WTC11 (cell line): ENCODE results near the gene SKAP2. TPM values are rescaled to one million over a fixed set of nuclear protein-coding genes. Genes with fewer than 3 reads are reported as not detected.

Source experiments
- ATAC-seq: fragments of 200-7000 bp; cut with Tn5 transposase; 2 replicates; pipeline ENCODE4 v1.10.0; 2021; ENCODE audit warnings: mild to moderate bottlenecking, moderate library complexity
- CTCF ChIA-PET: fragments of 300-600 bp; sonication (Branson Sonifier 250); formaldehyde crosslinking; loops from one replicate; lab custom pipeline; 2021; ENCODE audit warnings: antibody characterized with exemption; lab: Charles Lee
- POLR2A ChIA-PET: fragments of 350-600 bp; sonication (Branson Sonifier 250); formaldehyde crosslinking; loops from one replicate; lab custom pipeline; 2021; ENCODE audit warnings: antibody characterized with exemption; lab: Charles Lee
- DNase-seq: peaks from one replicate; pipeline ENCODE4 v3.0.0; 2021; ENCODE audit warnings: low spot score
- H3K27ac Mint-ChIP-seq: 2 replicates; pipeline ENCODE4 v1.8.0; 2021; ENCODE audit warnings: mixed read lengths
- H3K27me3 Mint-ChIP-seq: 2 replicates; pipeline ENCODE4 v1.8.0; 2021; ENCODE audit warnings: low read depth, mild to moderate bottlenecking, moderate library complexity, mixed read lengths
- H3K36me3 Mint-ChIP-seq: 2 replicates; pipeline ENCODE4 v1.8.0; 2021; ENCODE audit warnings: mixed read lengths
- H3K4me1 Mint-ChIP-seq: 2 replicates; pipeline ENCODE4 v1.8.0; 2022; ENCODE audit warnings: mixed read lengths
- H3K4me3 Mint-ChIP-seq: 2 replicates; pipeline ENCODE4 v1.8.0; 2021; ENCODE audit warnings: mild to moderate bottlenecking, moderate library complexity, mixed read lengths
- H3K9me3 Mint-ChIP-seq: 2 replicates; pipeline ENCODE4 v1.8.0; 2021; ENCODE audit warnings: mixed read lengths
- ATF1 ChIP-seq: sonication (generic); formaldehyde crosslinking; IDR thresholded peaks from 2 replicates; pipeline ENCODE4 v1.8.1; 2023; ENCODE audit warnings: mild to moderate bottlenecking, moderate library complexity, missing genetic modification reagents
- CREB1 ChIP-seq: sonication (generic); formaldehyde crosslinking; IDR thresholded peaks from 2 replicates; pipeline ENCODE4 v1.8.0; 2023; ENCODE audit warnings: mild to moderate bottlenecking, missing genetic modification reagents
- CREM ChIP-seq: sonication (generic); formaldehyde crosslinking; IDR thresholded peaks from 2 replicates; pipeline ENCODE4 v1.8.1; 2022; ENCODE audit warnings: mild to moderate bottlenecking, missing genetic modification reagents, moderate library complexity
- ELF4 ChIP-seq: sonication (generic); formaldehyde crosslinking; IDR thresholded peaks from 2 replicates; pipeline ENCODE4 v1.8.1; 2022; ENCODE audit warnings: low read depth, mild to moderate bottlenecking, moderate library complexity, missing genetic modification reagents
- GRHL2 ChIP-seq: fragments of 250-450 bp; sonication (Bioruptor Pico); IDR thresholded peaks from 2 replicates; pipeline ENCODE4 v1.8.0; 2022; ENCODE audit warnings: mild to moderate bottlenecking, moderate library complexity; ENCODE audit not compliant: insufficient replicate concordance, severe bottlenecking
- GTF2I ChIP-seq: fragments of 250-450 bp; sonication (Bioruptor Pico); conservative IDR thresholded peaks from 2 replicates; pipeline ENCODE4 v1.4.0; 2021; ENCODE audit warnings: mild to moderate bottlenecking
- NFATC4 ChIP-seq: fragments of 250-450 bp; sonication (Bioruptor Pico); IDR thresholded peaks from 2 replicates; pipeline ENCODE4 v1.9.0; 2021; ENCODE audit warnings: mild to moderate bottlenecking
- NFE2L1 ChIP-seq: sonication (generic); formaldehyde crosslinking; IDR thresholded peaks from 2 replicates; pipeline ENCODE4 v1.8.1; 2023; ENCODE audit warnings: missing genetic modification reagents
- NR2C2 ChIP-seq: sonication (generic); formaldehyde crosslinking; IDR thresholded peaks from 2 replicates; pipeline ENCODE4 v1.8.0; 2022; ENCODE audit warnings: mild to moderate bottlenecking, missing genetic modification reagents
- RORB ChIP-seq: fragments of 250-450 bp; sonication (Bioruptor Pico); IDR thresholded peaks from 2 replicates; pipeline ENCODE4 v1.9.0; 2021; ENCODE audit warnings: mild to moderate bottlenecking
- SP1 ChIP-seq: sonication (generic); formaldehyde crosslinking; conservative IDR thresholded peaks from 2 replicates; pipeline ENCODE4 v1.8.1; 2022; ENCODE audit warnings: missing genetic modification reagents
- TCF7 ChIP-seq: sonication (generic); formaldehyde crosslinking; IDR thresholded peaks from 2 replicates; pipeline ENCODE4 v1.8.0; 2022; ENCODE audit warnings: mild to moderate bottlenecking, low read depth, missing genetic modification reagents, moderate library complexity
- TEAD1 ChIP-seq: sonication (generic); formaldehyde crosslinking; IDR thresholded peaks from 2 replicates; pipeline ENCODE4 v1.8.0; 2022; ENCODE audit warnings: mild to moderate bottlenecking, missing genetic modification reagents
- USF2 ChIP-seq: sonication (generic); formaldehyde crosslinking; IDR thresholded peaks from 2 replicates; pipeline ENCODE4 v1.8.1; 2023; ENCODE audit warnings: mild to moderate bottlenecking, missing genetic modification reagents, moderate library complexity
- ZBTB21 ChIP-seq: sonication (generic); formaldehyde crosslinking; IDR thresholded peaks from 2 replicates; pipeline ENCODE4 v1.8.1; 2023; ENCODE audit warnings: mild to moderate bottlenecking, missing genetic modification reagents, borderline replicate concordance
- ZNF219 ChIP-seq: sonication (generic); formaldehyde crosslinking; IDR thresholded peaks from 2 replicates; pipeline ENCODE4 v1.8.0; 2023; ENCODE audit warnings: missing genetic modification reagents, mild to moderate bottlenecking, borderline replicate concordance
- ZNF263 ChIP-seq: sonication (generic); formaldehyde crosslinking; IDR thresholded peaks from 2 replicates; pipeline ENCODE4 v1.8.1; 2022; ENCODE audit warnings: low read depth, mild to moderate bottlenecking, moderate library complexity, missing genetic modification reagents
- ZNF425 ChIP-seq: fragments of 250-450 bp; sonication (Bioruptor Pico); conservative IDR thresholded peaks from 2 replicates; pipeline ENCODE4 v1.9.0; 2021; ENCODE audit warnings: mild to moderate bottlenecking
- ZNF512 ChIP-seq: sonication (generic); formaldehyde crosslinking; IDR thresholded peaks from 2 replicates; pipeline ENCODE4 v1.8.1; 2022; ENCODE audit warnings: missing genetic modification reagents, borderline replicate concordance
- total RNA-seq: library from RNA; stranded (reverse); gene quantifications from 3 replicates; pipeline ENCODE4 v1.2.3, GENCODE V29; 2021
- TF ChIP-seq, protein P1 (sequence below): sonication (generic); formaldehyde crosslinking; IDR thresholded peaks from 2 replicates; pipeline ENCODE4 v1.8.1; 2023; ENCODE audit warnings: mild to moderate bottlenecking, missing genetic modification reagents
- TF ChIP-seq, protein P2 (sequence below): sonication (generic); formaldehyde crosslinking; IDR thresholded peaks from 2 replicates; pipeline ENCODE4 v1.8.1; 2023; ENCODE audit warnings: mild to moderate bottlenecking, missing genetic modification reagents, borderline replicate concordance
- TF ChIP-seq, protein P3 (sequence below): sonication (generic); formaldehyde crosslinking; IDR thresholded peaks from 2 replicates; pipeline ENCODE4 v1.8.0; 2022; ENCODE audit warnings: mild to moderate bottlenecking, missing genetic modification reagents
- TF ChIP-seq, protein P4 (sequence below): sonication (generic); formaldehyde crosslinking; IDR thresholded peaks from 2 replicates; pipeline ENCODE4 v1.8.1; 2022; ENCODE audit warnings: mild to moderate bottlenecking, missing genetic modification reagents, moderate library complexity, borderline replicate concordance
- TF ChIP-seq, protein P5 (sequence below): sonication (generic); formaldehyde crosslinking; IDR thresholded peaks from 2 replicates; pipeline ENCODE4 v1.8.1; 2022; ENCODE audit warnings: mild to moderate bottlenecking, moderate library complexity, missing genetic modification reagents

The SKAP2 gene
- total RNA-seq, 1 experiment from 2014 or later, result 2.5 TPM

GRCh38 chr7:26639695-26640094 lies 224.7 kb downstream of the SKAP2 start (continued):
- TF ChIP-seq TCF7 (CRISPR knock-in tag) (no peak), ZNF219 (CRISPR knock-in tag) (no peak), CREB1 (no peak)
- TF ChIP-seq, protein P1, sequence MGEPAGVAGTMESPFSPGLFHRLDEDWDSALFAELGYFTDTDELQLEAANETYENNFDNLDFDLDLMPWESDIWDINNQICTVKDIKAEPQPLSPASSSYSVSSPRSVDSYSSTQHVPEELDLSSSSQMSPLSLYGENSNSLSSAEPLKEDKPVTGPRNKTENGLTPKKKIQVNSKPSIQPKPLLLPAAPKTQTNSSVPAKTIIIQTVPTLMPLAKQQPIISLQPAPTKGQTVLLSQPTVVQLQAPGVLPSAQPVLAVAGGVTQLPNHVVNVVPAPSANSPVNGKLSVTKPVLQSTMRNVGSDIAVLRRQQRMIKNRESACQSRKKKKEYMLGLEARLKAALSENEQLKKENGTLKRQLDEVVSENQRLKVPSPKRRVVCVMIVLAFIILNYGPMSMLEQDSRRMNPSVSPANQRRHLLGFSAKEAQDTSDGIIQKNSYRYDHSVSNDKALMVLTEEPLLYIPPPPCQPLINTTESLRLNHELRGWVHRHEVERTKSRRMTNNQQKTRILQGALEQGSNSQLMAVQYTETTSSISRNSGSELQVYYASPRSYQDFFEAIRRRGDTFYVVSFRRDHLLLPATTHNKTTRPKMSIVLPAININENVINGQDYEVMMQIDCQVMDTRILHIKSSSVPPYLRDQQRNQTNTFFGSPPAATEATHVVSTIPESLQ (CRISPR knock-in tag), result no peak

DNA sequence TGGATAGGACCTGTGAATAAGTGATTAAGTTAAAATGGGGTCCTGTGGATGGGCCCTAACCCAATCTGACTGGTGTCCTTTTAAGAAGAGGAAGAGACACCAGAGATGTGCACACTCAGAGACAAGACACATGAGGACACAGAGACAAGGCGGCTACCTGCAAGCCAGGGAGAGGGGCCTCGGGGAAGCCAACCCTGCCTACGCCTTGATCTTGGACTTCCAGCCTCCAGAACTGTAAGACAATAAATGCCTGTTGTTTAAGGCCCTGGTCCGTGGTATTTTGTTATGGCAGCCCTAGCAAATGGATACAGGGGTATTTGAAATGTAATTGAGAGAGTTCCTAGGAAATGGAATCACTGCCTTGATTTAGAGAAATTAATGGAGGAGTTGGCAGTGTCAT lies 225.3 kb downstream of the SKAP2 start:
- H3K36me3 Mint-ChIP-seq, result no peaks in the 10 kb centered on the region
- H3K4me3 Mint-ChIP-seq, result no peak overlapping the region
- H3K27me3 Mint-ChIP-seq, result no peaks in the 10 kb centered on the region
- TF ChIP-seq, protein P2, sequence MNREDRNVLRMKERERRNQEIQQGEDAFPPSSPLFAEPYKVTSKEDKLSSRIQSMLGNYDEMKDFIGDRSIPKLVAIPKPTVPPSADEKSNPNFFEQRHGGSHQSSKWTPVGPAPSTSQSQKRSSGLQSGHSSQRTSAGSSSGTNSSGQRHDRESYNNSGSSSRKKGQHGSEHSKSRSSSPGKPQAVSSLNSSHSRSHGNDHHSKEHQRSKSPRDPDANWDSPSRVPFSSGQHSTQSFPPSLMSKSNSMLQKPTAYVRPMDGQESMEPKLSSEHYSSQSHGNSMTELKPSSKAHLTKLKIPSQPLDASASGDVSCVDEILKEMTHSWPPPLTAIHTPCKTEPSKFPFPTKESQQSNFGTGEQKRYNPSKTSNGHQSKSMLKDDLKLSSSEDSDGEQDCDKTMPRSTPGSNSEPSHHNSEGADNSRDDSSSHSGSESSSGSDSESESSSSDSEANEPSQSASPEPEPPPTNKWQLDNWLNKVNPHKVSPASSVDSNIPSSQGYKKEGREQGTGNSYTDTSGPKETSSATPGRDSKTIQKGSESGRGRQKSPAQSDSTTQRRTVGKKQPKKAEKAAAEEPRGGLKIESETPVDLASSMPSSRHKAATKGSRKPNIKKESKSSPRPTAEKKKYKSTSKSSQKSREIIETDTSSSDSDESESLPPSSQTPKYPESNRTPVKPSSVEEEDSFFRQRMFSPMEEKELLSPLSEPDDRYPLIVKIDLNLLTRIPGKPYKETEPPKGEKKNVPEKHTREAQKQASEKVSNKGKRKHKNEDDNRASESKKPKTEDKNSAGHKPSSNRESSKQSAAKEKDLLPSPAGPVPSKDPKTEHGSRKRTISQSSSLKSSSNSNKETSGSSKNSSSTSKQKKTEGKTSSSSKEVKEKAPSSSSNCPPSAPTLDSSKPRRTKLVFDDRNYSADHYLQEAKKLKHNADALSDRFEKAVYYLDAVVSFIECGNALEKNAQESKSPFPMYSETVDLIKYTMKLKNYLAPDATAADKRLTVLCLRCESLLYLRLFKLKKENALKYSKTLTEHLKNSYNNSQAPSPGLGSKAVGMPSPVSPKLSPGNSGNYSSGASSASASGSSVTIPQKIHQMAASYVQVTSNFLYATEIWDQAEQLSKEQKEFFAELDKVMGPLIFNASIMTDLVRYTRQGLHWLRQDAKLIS, result no peak
- TF ChIP-seq, protein P3, sequence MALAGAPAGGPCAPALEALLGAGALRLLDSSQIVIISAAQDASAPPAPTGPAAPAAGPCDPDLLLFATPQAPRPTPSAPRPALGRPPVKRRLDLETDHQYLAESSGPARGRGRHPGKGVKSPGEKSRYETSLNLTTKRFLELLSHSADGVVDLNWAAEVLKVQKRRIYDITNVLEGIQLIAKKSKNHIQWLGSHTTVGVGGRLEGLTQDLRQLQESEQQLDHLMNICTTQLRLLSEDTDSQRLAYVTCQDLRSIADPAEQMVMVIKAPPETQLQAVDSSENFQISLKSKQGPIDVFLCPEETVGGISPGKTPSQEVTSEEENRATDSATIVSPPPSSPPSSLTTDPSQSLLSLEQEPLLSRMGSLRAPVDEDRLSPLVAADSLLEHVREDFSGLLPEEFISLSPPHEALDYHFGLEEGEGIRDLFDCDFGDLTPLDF (CRISPR knock-in tag), result no peak
- TF ChIP-seq ZNF512 (CRISPR knock-in tag) (no peak), NFATC4 (CRISPR knock-in tag) (no peak), RORB (CRISPR knock-in tag) (no peak), ATF1 (no peak), ZNF263 (CRISPR knock-in tag) (no peak), ZNF425 (CRISPR knock-in tag) (no peak), NFE2L1 (CRISPR knock-in tag) (no peak), GRHL2 (CRISPR knock-in tag) (no peak), ELF4 (CRISPR knock-in tag) (no peak), ZBTB21 (CRISPR knock-in tag) (no peak), USF2 (CRISPR knock-in tag) (no peak), SP1 (CRISPR knock-in tag) (no peak), GTF2I (no peak), NR2C2 (no peak), TEAD1 (CRISPR knock-in tag) (no peak), CREM (CRISPR knock-in tag) (no peak)
- TF ChIP-seq, protein P4, sequence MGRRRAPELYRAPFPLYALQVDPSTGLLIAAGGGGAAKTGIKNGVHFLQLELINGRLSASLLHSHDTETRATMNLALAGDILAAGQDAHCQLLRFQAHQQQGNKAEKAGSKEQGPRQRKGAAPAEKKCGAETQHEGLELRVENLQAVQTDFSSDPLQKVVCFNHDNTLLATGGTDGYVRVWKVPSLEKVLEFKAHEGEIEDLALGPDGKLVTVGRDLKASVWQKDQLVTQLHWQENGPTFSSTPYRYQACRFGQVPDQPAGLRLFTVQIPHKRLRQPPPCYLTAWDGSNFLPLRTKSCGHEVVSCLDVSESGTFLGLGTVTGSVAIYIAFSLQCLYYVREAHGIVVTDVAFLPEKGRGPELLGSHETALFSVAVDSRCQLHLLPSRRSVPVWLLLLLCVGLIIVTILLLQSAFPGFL (CRISPR knock-in tag), result no peak
- TF ChIP-seq, protein P5, sequence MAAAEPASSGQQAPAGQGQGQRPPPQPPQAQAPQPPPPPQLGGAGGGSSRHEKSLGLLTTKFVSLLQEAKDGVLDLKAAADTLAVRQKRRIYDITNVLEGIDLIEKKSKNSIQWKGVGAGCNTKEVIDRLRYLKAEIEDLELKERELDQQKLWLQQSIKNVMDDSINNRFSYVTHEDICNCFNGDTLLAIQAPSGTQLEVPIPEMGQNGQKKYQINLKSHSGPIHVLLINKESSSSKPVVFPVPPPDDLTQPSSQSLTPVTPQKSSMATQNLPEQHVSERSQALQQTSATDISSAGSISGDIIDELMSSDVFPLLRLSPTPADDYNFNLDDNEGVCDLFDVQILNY (CRISPR knock-in tag), result no peak
- no peaks in the 10 kb centered on the region for H3K4me1 Mint-ChIP-seq
- ChIA-PET POLR2A (no interaction called here), CTCF (no interaction called here)
- no peak overlapping the region for H3K27ac Mint-ChIP-seq
- DNase-seq (no peak), ATAC-seq (no peak)
- no peaks in the 10 kb centered on the region for H3K9me3 Mint-ChIP-seq
